ENCODE results near the gene MYOZ3.

MYOZ3 gene

DNA sequence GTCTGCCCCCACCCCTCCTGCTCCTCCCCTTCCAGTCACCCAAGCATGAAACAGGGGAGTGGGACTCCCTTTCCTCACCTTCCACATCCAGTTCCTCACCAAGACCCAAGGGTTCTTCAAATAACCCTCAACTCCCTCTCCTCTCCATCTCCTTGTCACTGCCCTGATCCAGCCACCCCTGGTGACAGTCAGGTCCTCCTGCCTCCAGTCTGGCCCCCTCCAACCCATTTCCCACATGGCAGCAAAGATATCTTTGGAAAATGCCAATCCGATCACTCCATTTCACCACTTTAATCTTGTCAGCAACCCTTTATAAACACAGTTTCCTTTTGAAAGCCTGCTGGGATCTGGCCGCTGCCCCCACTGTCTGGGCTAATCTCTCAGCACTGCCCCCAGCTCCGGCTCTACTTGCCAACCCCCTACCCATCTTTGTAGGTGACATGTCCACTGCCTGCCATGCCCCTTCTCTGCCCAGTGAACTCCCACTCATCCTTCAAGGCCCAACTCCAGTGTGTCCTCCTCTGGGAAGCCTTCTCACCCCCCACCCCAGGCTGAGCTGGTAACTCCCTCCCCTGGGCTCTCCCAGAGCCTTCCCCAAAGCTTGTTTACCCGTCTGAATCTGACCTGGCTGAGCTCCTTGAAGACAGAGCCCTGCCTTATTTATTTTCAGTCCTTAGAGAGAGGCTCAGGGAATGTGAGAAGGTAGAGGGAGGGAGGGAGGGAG, 781 bp upstream of the MYOZ3 start:
- no peak for DNase-seq

GRCh38 chr5:150661821-150662596, 958 bp downstream of the MYOZ3 start:
- DNase-seq: no peak

GRCh38 chr5:150662731-150663516, 1.9 kb downstream of the MYOZ3 start:
- DNase-seq: no peak

GRCh38 chr5:150663936-150664335, 2.9 kb downstream of the MYOZ3 start:
- no peak for DNase-seq

DNA sequence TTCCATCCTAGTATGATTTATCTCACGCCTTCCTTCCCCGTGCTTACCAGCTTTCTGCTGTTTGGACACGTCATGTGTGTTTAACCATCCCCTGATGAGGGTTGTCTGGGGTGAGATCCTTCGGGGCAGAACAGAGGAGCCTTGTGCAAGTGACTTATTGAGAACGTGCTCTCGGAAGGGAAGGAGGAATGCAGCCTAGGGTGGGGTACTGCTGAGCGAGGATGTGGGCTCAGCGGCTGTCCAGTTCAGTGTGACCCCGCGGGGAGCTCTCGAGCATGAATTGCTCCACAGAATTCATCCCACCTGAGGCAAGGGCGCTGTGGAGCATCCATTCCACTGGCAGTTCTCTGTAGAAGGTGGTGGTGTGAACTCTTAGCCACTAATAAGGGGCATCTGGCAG, 4.0 kb downstream of the MYOZ3 start:
- no peak for DNase-seq

DNA sequence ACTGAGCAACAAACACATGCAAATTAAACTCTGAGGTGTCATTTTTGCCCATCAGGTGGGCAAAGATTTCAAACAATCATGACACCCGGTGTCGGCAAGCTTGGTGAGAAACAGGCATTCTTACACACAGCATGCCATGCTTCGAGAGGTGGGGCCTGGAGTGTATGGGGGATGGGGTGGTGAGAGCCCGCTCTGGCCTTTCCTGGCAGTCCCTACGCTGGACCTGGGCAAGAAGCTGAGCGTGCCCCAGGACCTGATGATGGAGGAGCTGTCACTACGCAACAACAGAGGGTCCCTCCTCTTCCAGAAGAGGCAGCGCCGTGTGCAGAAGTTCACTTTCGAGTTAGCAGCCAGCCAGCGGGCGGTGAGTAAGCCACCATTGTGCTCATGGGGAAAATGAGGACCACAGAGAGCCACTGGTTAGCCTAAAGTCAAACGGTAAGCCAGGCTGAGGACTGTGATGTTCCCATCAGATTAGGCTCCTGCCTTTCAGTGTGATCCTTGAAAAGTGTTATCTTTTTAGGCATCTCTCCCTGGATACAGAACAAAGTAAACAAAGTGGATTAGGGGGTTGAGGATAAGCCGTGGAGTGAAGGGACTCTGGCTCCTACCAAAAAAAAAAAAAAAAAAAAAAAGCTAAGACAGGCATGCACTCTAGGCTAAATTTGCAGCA, 9.4 kb downstream of the MYOZ3 start:
- DNase-seq: no peak

- no peak for DNase-seq
Measured at GRCh38 chr5:150670948-150671310, 9.9 kb downstream of the MYOZ3 start.

DNA sequence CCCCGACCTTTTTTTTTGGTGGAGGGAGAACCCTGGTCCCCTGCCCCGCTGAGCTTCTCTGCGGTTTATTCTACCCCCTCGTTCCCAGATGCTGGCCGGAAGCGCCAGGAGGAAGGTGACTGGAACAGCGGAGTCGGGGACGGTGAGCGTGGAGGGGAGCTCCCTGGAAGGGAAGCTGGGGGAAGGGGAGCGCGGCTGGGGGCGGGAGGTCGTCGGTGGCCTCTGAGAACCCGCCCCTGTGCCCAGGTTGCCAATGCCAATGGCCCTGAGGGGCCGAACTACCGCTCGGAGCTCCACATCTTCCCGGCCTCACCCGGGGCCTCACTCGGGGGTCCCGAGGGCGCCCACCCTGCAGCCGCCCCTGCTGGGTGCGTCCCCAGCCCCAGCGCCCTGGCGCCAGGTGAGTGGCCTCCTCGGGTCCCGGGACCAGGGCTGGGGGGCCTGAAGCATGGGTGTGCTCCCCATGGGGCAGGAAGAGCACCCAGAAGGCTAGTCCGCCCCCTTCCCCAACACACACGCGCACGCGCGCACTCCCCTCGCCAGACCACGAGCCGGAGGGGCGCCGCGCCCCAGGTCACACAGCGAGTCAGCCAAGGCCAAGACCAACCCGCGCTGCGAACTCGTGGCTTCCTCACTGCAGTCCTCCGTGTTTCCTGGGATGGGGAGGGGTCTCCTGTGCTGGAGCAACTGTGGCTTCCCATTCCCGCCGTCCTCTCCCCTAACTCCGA, 10.6 kb downstream of the MYOZ3 start:
- no peak for DNase-seq

GRCh38 chr5:150672237-150672883, 11.3 kb downstream of the MYOZ3 start:
- DNase-seq: no peak

GRCh38 chr5:150672884-150673275, 11.8 kb downstream of the MYOZ3 start:
- DNase-seq: no peak

DNA sequence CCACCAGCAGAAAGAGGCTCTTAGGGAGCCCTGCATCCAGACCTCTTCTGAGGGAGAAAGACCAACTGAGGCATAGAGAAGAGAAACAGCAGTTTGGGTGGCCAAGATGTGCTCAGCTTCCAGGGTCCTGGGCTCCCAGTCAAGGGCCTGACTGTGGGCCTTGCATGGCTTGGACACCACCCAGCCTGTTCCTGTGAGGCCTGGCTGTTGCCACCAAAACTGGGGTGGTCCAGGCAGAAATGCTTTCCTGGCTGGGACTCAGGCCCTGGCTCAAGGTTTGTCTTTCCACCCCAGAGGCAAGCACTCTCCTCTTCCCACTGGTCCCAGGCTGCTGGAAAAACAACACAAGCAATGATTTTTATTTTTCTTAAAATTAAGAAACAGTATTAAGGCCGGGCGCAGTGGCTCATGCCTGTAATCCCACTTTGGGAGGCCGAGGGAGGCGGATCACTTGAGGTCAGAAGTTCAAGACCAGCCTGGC, 13.3 kb downstream of the MYOZ3 start:
- DNase-seq: no peak

DNA sequence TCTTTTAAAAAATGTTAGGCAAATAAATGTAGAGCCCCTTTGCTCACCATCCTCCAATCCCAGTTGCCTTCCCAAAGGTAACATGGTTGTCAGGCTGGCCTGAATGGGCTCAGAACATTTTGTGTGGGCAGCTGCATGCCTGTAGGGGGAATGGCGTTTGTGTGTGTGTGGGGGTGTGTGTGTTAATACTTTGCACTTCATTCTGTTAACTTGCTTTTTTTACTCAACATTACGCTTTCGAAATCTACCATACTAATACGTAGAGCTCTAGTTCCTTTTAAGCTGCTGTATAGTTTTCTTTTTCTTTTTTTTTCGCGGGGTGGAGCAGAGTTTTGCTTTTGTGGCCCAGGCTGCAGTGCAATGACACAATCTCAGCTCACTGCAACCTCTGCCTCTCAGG, 14.0 kb downstream of the MYOZ3 start:
- no peak for DNase-seq

DNA sequence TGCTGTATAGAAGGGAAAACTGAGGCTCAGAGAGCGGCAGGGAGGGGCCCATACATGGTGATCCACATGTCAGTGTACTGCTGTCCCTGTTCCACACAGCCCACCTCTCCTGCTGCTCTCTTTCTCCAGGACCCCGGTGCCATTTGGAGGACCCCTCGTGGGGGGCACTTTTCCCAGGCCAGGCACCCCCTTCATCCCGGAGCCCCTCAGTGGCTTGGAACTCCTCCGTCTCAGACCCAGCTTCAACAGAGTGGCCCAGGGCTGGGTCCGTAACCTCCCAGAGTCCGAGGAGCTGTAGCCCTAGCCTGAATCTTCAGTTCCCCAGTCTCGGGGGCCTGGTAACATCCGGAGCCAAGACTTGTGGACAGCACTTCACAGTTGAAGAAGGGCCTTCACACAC, 15.5 kb downstream of the MYOZ3 start:
- no peak for DNase-seq

- DNase-seq: no peak
Measured at GRCh38 chr5:150689120-150689519, 28.1 kb downstream of the MYOZ3 start.

- DNase-seq: no peak
Measured at GRCh38 chr5:150690760-150691159, 29.7 kb downstream of the MYOZ3 start.

GRCh38 chr5:150692276-150692675, 31.2 kb downstream of the MYOZ3 start:
- DNase-seq: no peak

GRCh38 chr5:150694612-150695011, 33.6 kb downstream of the MYOZ3 start:
- no peak for DNase-seq

- no peak for DNase-seq
Measured at GRCh38 chr5:150700246-150700593, 39.2 kb downstream of the MYOZ3 start.

DNA sequence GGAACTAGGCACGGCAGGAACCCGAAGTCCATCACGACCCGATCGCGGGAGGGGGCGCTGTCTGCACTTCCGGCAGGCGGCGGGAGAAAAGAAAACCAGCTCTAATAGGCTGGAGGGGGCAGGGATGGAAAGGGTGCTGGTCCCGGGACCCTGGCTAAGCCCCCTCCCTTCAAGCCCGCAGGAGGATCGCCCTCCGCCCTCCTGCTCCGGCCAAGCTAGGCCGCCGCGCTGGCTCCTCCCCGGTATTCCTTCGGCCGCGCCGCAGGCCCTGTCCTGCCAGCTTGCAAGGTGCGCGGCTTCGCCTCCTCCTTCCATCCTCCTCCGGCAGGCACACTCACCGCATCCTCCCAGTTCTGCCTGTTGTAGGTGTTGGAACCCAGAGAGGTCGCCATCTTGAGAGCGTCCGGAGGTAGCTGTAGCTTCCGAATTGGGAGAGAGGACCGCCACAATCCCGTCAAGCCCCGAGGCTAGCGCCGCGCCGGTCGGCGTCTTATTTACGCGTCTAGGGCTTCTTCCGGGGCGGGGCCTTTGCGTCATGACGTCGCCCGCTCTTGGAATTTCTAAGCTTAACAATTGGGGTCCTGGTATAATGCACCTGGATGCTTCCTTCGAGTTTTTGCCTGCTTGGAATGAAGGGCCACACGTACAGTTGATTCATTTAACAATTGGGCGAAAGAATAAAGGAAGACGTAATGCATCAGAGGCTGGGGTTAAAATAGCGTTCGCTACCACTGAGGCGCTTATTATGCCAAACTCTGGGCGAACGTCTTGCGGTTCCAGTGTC, 39.7 kb downstream of the MYOZ3 start, which contains the start of gene RBM22:
Gene RBM22, minus strand, starts transcription at position 469 of the 784 bp plus-strand sequence. Its CDS starts 77 bp downstream, at position 392.
- DNase-seq: peak; percentile 80

DNA sequence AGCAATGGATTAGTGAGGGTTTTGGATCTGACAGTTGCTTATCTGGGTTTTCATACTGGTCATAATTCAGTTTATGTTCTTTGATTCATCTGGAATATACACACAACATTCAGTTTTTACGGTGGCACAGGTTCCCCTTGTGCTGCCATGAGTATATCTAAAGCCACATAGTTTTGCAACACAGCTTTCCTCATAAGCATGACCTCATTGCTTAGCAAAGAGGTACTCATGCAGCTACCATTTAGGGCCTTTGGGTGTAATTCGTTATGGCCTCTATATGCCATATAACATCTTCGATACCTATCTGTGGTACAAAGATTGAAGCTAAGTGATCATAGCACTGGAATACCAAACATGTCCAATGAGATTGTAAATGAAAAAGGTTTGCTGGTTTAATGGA, 42.7 kb downstream of the MYOZ3 start:
- no peak for DNase-seq
